Activated CD4-positive, alpha-beta T cell treated with anti-CD3 and anti-CD28 coated beads, Interleukin-2, amount 50 U/mL, for 4 hours (primary cell): ENCODE measurements around the gene FOLR1.

Source experiments
- DNase-seq, 2 experiments: peaks; one replicate each; pipeline ENCODE4 v3.0.0-alpha.2; 2020

Gene FOLR1

DNA sequence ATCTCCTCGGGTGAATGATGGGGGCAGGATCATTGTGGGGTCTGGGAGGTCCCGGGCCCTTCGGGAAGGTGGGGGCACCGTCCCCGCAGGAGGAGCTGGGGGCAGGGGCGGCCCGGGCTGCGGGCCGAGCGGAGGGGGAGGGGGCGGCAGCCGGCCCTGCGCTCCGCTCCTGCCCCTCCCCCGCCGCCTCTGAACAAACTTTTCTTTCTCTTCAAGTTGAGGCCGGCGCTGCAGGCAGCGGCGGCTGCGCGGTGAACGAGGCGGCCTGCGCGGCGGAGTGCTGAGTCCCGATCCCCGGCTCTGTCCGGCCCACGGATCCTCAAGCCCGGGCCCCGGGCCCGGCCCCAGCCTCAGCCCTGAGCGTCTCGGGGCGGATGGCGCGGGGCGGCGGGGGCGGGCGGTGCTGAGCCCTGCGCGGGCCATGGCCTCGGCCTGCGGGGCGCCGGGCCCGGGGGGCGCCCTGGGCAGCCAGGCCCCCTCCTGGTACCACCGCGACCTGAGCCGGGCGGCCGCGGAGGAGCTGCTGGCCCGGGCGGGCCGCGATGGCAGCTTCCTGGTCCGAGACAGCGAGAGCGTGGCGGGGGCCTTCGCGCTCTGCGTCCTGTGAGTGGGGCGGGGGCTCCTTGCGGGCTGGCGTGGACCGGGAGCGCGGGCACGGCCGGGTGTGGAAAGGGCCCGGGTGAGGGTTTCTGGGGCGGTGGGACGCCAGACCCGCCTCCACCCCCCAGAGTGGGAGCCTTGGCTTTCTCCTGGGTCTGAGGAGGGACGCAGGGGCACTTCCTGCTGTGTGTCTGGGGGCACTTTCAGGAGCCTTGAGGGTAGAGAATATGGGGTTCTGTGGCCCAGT is 32.8 kb downstream of the FOLR1 start, which contains the start of gene INPPL1:
Gene INPPL1 (plus strand): TSS at position 204 of the 847 bp plus-strand sequence. CDS start 218 bp downstream, at position 422.
- DNase-seq, result peak; percentile 23 to 35

DNA sequence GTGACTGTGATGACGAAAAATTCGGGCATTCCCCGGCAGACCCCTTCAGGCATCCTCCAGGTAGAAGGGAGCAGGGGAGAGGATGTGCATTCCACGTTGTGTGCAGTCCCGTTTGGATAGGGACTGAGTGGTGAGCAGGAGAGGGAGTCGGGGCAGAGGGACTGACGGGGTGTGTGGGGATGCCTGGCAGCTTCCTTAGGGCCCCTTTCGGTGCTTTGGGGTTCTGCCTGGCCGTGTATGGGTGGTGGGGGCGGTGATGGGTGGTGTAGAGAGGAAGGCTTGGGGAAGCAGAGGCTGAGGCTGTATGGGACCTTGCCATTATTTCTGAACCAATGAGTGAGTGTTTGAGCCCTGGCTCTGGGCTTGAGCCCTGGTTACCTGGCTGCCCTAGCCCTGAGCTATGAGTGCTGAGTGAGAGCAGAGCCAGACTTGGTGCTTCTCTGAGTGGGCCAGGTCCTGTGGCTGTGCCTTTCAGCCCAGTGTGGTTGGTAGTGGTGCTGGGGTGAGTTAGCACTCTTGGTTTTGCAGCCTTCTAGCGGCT is 33.5 kb downstream of the FOLR1 start:
- peak in 1 of 2 experiments; percentile 16 for DNase-seq

- DNase-seq, result no peak
Measured at GRCh38 chr11:72226701-72227100, 34.8 kb downstream of the FOLR1 start.

DNA sequence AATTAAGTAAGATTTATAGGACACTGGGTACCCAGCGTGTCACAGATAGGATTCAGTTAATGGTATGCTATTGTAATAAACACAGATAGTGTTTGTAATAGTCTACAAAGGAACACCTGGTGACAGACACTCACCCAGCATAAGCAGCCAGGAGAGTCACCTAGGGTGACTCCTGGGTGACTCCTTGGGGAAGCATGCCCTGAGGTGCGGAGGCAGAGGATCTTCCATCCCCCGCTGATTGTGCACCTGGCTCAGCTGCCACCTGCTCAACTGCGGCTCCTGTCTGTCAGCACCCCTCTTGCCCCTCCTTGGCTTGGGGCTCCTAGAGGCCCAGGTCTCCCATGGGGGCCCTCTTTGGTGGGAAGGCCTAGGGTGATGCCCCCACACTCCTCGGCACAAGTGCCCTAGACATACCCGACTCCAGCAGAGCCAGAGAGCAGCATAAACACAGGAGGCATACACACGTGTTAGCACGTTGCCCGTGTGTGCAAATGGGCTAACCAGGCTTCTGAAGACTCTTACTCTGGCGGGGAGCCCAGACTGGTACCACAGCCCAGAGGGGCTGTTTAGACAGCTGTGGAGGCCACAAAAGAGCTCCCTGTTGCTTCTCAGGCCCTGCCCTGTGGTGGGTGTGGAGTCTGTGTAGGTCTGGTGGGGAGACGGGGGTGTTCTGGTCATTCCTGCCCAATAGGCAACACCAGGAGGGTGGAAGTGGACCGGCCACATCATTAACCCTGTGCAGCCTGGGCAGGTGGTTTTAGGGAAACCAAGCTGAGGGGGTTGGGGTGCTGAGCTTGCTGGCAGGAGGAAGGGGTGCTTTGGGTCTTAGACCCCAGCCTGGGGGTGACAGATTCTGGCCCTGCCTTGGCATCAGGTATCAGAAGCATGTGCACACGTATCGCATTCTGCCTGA is 35.6 kb downstream of the FOLR1 start:
- DNase-seq, result no peak

GRCh38 chr11:72228229-72228843 is 36.4 kb downstream of the FOLR1 start:
- DNase-seq, result no peak

GRCh38 chr11:72228844-72229231 is 36.9 kb downstream of the FOLR1 start:
- no peak for DNase-seq

GRCh38 chr11:72229336-72229924 is 37.5 kb downstream of the FOLR1 start:
- no peak for DNase-seq

DNA sequence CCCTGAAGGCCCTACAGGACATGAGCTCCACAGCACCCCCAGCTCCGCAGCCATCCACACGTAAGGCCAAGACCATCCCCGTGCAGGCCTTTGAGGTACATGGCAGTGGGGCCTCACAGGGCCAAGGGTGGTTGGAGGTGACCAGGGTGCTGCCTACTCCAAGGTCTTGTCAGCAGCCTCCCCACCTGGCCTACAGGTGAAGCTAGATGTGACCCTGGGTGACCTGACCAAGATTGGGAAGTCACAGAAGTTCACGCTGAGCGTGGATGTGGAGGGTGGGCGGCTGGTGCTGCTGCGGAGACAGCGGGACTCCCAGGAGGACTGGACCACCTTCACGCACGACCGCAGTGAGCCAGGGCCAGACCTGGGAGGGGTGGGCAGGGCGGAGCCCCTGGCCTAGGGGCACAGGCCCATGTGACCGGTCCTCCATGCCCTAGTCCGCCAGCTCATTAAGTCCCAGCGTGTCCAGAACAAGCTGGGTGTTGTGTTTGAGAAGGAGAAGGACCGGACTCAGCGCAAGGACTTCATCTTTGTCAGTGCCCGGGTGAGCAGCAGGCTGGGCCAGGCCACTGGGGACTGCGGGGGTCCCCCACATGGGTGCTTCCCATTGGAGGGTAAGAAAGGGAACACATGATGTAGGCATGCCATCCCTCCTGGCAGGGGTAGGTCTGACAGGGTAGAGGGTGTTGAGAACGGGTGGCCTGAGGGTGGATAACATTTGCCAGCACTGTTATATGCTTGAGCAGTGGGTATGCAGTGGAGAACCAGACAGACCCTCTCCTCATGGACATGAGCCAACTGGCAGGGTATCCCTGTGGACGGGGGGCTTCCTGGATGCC is 38.2 kb downstream of the FOLR1 start:
- DNase-seq, result no peak

DNA sequence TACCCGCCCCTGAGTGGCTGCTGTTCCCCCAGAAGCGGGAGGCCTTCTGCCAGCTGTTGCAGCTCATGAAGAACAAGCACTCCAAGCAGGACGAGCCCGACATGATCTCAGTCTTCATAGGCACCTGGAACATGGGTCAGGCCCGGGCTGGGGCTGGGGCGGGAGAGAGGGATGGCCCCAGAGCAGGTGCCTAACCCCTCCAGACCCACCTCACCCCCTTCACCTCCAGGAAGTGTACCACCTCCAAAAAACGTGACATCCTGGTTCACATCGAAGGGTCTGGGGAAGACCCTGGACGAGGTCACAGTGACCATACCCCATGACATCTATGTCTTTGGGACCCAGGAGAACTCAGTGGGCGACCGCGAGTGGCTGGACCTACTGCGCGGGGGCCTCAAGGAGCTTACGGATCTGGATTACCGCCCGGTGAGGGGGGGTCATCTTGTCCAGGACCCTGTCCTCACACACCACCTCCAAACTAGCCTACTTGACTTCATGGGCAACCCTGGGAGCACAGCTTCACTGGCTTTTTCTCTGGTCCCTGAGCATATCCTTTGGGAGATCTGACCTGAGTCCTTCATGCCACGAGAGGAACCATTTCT is 38.9 kb downstream of the FOLR1 start:
- DNase-seq, result no peak

GRCh38 chr11:72231396-72232259 is 39.7 kb downstream of the FOLR1 start:
- no peak for DNase-seq

DNA sequence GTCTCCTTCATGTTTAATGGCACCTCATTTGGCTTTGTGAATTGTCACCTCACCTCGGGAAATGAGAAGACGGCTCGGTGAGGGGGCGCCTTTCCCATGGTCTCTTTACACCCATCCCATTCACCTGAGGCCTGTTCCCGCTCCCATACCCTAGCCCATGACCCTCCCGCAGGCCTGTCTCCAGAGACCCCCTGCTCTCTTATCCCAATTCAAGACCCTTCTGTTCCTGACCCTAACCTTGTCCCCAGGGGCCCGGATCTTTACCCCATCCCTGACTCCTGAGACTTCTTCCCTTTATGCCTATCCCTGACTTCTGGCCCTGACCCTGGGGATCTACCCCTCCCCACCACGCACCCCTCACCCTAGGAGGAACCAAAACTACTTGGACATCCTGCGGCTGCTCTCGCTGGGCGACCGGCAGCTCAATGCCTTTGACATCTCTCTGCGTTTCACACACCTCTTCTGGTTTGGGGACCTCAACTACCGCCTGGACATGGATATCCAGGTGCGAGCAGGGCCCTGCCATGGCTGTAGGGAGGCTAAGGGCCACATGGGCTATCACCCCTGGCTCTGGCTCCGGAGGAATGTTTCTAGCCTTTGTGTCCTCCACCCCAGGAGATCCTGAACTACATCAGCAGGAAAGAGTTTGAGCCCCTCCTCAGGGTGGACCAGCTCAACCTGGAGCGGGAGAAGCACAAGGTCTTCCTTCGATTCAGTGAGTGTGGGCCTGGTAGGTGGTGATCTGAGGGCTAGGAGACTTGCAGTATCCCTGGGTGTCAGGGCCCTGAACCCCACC is 40.5 kb downstream of the FOLR1 start:
- no peak for DNase-seq

DNA sequence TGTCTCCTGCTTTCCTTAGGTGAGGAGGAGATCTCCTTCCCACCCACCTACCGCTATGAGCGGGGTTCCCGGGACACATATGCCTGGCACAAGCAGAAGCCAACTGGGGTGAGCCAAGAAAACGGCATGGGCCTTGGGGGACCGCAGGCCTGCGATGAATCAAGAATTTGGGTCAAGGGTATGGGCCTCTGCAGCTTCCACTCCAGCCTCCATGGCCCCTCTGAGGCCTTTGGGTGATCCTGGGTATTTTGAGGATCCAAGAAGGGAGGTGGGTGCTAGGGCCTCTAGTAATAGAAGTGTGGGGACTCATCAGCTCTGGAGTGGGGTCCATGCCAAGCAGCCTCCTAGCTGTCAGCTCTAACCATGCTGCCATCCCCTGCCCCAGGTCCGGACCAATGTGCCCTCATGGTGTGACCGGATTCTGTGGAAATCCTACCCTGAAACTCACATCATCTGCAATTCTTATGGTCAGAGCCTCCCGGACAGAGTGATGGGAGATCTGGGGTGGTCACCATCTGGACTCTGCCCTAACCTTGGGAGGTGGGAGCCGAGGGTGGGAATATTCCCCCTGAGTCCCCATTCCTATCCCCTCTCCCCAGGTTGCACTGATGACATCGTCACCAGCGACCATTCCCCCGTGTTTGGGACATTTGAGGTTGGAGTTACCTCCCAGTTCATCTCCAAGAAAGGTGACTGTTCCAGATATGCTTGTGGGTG is 41.3 kb downstream of the FOLR1 start:
- no peak for DNase-seq

DNA sequence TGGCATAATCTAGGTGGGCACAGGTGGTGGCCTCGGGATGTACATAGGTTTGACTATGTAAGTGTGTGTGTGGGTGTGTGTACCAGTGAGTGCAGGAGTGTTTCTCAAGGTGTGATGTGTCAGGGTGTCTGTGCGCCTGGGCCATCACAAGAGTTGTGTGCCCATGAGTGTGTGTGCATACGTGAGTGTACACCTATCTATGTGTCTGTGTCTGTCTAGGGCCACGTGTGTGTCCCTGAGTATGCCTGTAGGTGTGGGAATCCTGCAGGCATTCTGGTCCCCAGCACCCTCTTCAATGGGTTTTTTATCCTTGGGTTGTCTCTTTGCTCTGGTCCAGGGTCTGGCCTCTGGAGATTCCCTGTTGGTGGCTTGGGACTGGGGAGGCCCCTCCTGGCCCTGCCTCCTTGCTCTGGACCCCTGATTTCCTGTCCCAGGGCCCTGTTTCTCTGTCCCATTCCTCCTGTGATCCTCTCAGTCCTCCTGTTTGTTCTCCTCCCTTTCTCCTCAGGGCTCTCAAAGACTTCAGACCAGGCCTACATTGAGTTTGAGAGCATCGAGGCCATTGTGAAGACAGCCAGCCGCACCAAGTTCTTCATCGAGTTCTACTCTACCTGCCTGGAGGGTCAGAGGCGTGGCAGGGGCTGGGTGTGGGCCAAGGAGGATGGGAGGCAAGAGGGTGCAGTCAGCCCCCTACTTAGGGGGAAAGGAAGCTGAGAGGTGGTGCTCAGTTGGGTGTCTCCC is 42.0 kb downstream of the FOLR1 start:
- DNase-seq, result no peak

GRCh38 chr11:72234514-72234830 is 42.5 kb downstream of the FOLR1 start:
- DNase-seq, result no peak

DNA sequence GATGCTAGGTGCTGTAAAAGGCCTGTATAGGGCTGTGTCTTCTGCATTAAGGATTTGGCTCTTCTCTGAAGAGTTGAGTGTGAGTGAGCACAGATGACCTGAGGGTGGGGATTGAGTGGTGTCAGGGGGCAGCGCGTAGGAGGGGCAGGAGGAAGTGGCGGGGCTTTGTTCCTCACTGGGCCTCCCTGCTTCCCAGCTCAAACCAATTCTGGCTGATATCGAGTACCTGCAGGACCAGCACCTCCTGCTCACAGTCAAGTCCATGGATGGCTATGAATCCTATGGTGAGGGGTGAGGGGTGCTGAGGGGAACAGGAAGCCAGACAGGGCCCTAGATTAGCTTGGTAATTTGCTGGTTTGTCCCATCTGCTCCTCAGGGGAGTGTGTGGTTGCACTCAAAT is 43.0 kb downstream of the FOLR1 start:
- DNase-seq, result no peak

- no peak for DNase-seq
Measured at GRCh38 chr11:72235351-72236057, 43.6 kb downstream of the FOLR1 start.

DNA sequence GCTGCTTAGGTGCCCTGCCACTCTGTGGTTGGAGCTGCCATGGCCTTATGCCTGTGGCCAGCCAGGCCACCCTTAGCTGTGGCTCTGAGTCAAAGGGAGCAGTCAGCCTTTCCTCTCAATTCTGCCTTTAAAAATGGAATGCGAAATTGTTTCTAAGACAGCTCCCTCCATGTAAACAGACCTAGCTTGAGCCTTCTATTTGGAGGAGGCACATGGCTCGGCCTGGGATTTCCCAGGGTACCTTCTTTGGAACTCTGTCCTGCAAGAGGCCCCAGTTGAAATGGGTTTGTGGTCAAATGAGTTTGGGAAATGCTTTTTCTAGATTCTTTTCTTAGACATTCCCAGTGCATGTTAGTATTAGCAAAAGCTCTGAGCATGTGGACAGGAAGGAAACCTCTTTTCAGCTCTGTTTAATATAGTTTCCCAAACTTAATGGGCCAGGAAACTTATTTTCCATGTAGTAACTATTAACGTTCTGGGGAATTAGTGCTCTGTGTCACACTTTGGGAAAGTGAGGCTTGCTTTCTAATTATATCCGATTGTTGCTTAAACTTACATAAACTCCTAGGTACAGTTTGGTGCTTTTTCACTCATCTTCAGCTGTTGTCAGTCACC is 44.2 kb downstream of the FOLR1 start:
- no peak for DNase-seq
